GM21381 (cell line): Measurements from ENCODE around the gene CABP4.
"Not testable (repeated sequence)": the region's sequence is repeated elsewhere in the genome, so short reads cannot be mapped to it uniquely, and the experiment has no call there.

Experiments used
- ATAC-seq: cut with Tn5 transposase; IDR thresholded peaks from one replicate; pipeline ENCODE4 v1.9.1; 2021; ENCODE audit warnings: mild to moderate bottlenecking, moderate library complexity; ENCODE audit not compliant: unreplicated experiment

Gene CABP4

GRCh38 chr11:67418476-67419281, 36.5 kb upstream of the CABP4 start:
- ATAC-seq: no peak

- no peak for ATAC-seq
These were observed 35.7 kb upstream of the CABP4 start for GRCh38 chr11:67419325-67420049.

GRCh38 chr11:67420147-67420645, 35.0 kb upstream of the CABP4 start:
- ATAC-seq: no peak

GRCh38 chr11:67420646-67421429, 34.3 kb upstream of the CABP4 start:
- peak; percentile 79 for ATAC-seq

GRCh38 chr11:67421430-67422031, 33.6 kb upstream of the CABP4 start:
- no peak for ATAC-seq

- ATAC-seq: no peak
These were observed 32.3 kb upstream of the CABP4 start for GRCh38 chr11:67422891-67423290.

- no peak for ATAC-seq
These were observed 31.7 kb upstream of the CABP4 start for GRCh38 chr11:67423466-67423865.

GRCh38 chr11:67423891-67424613, 31.1 kb upstream of the CABP4 start:
- no peak for ATAC-seq

- ATAC-seq: not testable (repeated sequence)
These were observed 27.7 kb upstream of the CABP4 start for GRCh38 chr11:67427364-67427859.

GRCh38 chr11:67428052-67429001, 26.8 kb upstream of the CABP4 start, which contains the start of gene RPS6KB2:
Gene RPS6KB2 (plus strand): TSS chr11:67428494. CDS start chr11:67428546, 52 bp downstream.
- peak; percentile 83 for ATAC-seq

- no peak for ATAC-seq
These were observed 26.0 kb upstream of the CABP4 start for GRCh38 chr11:67429038-67429668.

GRCh38 chr11:67429722-67430121, 25.4 kb upstream of the CABP4 start:
- ATAC-seq: no peak

GRCh38 chr11:67431346-67432249, 23.6 kb upstream of the CABP4 start:
- no peak for ATAC-seq

- ATAC-seq: no peak
These were observed 22.4 kb upstream of the CABP4 start for GRCh38 chr11:67432655-67433349.

- no peak for ATAC-seq
These were observed 21.4 kb upstream of the CABP4 start for GRCh38 chr11:67433536-67434394.

- no peak for ATAC-seq
These were observed 20.7 kb upstream of the CABP4 start for GRCh38 chr11:67434395-67434881.
